Stimulated activated CD8-positive, alpha-beta memory T cell treated with anti-CD3 and anti-CD28 coated beads, Interleukin-15, amount 100 ng/mL, for 1 hour (primary cell): ENCODE results near the gene DMBT1.
"Not testable (repeated sequence)": the region's sequence is repeated elsewhere in the genome, so short reads cannot be mapped to it uniquely, and the experiment has no call there.

Experiments
- DNase-seq: peaks from one replicate; pipeline ENCODE4 v3.0.0-alpha.2; 2020; ENCODE audit warnings: low read depth

Gene DMBT1

DNA sequence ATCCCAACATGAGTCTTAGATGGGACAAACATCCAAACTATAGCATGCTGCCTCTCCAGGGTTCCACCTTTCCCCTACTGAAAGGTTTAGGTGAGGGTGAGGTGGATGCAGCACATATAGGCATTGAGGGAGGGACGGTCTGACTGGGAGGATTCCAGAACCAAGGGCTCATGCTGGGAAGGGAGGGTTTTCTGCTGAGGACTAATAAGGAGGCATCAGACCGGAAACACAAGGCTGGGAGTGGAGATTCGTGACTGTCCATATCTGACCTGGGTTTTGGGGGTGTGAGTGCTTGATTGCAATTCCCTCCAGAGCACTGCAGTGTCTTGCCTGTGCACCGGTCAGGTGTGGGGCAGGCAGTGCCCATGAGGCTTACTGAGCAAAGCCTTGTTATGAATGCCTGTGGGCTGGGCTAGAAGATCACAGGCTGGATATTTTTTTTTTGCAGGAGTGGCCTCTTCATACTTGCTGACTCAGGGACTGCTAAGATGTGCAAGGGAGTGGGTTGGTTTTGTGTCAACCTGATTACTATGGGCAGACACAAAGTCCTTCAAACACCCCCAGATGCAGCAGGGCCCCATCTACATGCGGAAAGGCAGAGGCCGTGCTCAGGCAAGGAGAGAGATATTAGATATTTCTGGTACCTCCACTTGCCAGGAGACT is 26.7 kb downstream of the DMBT1 start:
- DNase-seq = no peak

DNA sequence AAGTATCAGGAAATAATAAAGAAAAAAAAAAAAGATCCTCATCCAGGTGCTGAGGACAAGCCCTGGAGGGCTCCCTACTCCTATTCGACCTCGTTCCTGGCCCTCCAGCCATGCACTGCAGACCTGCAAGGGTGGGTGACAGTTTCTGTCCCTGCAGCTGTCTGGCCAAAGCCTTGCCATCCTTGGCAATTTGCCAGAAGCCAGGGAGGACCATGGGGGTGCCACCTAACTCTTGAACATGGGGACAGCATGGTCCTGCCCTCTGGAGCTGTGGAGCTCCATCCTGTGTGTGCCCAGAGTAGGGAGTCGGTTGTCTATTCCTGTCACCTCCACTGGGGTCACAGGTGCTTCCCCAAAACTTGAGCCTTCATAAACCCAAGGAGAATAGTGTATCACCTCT is 27.8 kb downstream of the DMBT1 start:
- DNase-seq = no peak

- no peak for DNase-seq
These were observed 29.6 kb downstream of the DMBT1 start for GRCh38 chr10:122590153-122590552.

- no peak for DNase-seq
These were observed 31.2 kb downstream of the DMBT1 start for GRCh38 chr10:122591736-122592135.

DNA sequence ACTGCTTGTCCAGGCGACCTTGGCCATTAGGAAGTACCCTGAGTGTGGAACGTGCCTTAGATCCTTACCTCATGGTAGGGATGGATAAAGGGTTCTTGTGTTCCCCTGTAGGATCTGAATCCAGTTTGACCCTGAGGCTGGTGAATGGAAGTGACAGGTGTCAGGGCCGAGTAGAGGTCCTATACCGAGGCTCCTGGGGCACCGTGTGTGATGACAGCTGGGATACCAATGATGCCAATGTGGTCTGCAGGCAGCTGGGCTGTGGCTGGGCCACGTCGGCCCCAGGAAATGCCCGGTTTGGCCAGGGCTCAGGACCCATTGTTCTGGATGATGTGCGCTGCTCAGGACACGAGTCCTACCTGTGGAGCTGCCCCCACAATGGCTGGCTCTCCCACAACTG is 31.6 kb downstream of the DMBT1 start:
- no peak for DNase-seq

- DNase-seq = no peak
These were observed 57.1 kb downstream of the DMBT1 start for GRCh38 chr10:122617476-122618270.

GRCh38 chr10:122618461-122619165 is 58.1 kb downstream of the DMBT1 start:
- DNase-seq = no peak

GRCh38 chr10:122620961-122621360 is 60.4 kb downstream of the DMBT1 start:
- not testable (repeated sequence) for DNase-seq

DNA sequence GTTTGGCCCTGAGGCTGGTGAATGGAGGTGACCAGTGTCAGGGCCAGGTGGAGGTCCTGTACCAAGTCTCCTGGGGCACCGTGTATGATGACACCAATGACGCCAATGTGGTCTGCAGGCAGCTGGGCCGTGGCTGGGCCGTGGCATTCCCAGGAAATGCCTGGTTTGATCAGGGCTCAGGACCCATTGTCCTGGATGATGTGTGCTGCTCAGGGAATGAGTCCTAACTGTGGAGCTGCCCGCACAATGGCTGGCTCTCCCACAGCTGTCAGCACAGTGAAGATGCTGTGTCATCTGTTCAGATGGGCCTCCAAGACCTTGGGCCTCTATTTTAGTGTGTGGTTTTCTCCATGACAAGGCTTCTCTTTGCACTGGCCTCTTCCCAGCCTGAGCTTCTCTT is 64.0 kb downstream of the DMBT1 start:
- DNase-seq = no peak

- no peak for DNase-seq
These were observed 70.0 kb downstream of the DMBT1 start for GRCh38 chr10:122630526-122630925.

- DNase-seq = no peak
These were observed 71.5 kb downstream of the DMBT1 start for GRCh38 chr10:122632031-122632430.

GRCh38 chr10:122632576-122632975 is 72.0 kb downstream of the DMBT1 start:
- no peak for DNase-seq

DNA sequence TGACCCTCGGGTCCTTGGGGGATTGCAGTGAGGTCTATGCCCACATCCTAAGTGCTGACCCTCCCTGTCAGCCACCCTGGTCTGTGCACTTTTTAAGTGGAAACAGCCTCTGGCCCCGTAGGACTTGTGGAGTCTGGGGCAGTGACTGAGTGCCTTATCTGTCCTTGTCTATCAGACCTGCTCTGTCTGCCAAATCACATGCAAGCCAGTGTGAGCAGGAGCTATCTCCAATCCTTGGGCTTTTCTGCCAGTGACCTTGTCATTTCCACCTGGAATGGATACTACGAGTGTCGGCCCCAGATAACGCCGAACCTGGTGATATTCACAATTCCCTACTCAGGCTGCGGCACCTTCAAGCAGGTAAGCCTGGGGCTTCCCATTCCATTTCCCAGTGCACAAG is 76.4 kb downstream of the DMBT1 start:
- DNase-seq = no peak

DNA sequence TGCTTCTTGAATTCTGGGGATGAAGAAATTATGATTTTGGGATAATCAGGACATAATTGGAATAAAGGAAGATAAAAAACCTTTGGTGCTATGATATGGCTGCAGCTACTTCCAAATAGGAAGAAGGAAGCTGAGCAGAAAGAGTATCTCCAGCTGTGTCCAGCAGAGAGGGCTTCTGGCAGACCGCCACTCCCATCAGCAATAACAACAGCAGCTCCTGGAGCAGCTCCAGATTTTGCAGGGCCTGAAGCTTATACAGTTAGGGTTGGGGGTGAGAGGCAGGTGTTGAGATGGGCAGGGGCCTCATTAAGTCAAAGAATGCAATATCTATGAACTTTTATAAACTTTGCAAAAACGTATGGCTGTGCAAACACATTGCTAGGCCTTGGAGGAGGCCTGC is 76.8 kb downstream of the DMBT1 start:
- DNase-seq = no peak

- no peak for DNase-seq
These were observed 77.6 kb downstream of the DMBT1 start for GRCh38 chr10:122638106-122638505.

DNA sequence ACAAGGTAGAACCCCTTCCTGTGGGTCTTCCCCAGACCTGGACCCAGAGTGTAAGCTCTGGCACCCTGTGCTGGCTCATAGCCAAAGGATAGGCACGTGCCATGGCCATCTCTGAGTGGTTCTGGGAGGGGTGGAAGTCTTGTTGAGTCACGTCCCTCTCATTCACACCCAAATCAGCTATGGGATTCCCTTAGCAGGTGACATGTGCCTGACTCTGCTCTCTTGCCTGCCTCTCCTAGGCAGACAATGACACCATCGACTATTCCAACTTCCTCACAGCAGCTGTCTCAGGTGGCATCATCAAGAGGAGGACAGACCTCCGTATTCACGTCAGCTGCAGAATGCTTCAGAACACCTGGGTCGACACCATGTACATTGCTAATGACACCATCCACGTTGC is 79.2 kb downstream of the DMBT1 start:
- DNase-seq = no peak

- no peak for DNase-seq
These were observed 80.4 kb downstream of the DMBT1 start for GRCh38 chr10:122640921-122641320.

GRCh38 chr10:122642726-122643605 is 82.4 kb downstream of the DMBT1 start:
- DNase-seq = no peak

DNA sequence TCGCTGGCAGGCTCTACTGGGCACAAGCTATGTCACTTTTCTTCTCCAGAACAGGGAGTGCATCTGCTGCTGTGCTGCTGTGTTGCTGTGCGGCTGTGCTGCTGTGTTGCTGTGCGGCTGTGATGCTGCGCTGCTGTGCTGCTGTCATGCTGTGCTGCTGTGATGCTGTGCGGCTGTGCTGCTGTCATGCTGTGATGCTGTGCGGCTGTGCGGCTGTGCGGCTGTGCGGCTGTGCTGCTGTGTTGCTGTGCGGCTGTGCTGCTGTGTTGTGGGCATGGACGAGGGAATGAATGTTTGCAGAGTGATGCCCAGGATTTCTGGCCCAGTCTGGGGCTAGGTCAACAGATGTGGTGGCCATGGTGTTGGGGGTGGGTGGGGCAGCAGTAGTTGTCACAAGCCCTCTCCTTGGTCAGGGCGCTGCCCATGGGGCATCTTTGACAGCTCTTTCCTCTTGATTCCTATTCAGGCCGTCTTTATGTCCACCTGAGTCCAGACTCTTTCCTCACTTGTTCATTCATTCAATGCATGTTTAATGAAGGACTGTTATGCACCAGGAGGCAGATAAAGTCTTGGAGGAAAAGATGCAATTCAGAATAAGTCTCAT is 83.5 kb downstream of the DMBT1 start:
- no peak for DNase-seq

DNA sequence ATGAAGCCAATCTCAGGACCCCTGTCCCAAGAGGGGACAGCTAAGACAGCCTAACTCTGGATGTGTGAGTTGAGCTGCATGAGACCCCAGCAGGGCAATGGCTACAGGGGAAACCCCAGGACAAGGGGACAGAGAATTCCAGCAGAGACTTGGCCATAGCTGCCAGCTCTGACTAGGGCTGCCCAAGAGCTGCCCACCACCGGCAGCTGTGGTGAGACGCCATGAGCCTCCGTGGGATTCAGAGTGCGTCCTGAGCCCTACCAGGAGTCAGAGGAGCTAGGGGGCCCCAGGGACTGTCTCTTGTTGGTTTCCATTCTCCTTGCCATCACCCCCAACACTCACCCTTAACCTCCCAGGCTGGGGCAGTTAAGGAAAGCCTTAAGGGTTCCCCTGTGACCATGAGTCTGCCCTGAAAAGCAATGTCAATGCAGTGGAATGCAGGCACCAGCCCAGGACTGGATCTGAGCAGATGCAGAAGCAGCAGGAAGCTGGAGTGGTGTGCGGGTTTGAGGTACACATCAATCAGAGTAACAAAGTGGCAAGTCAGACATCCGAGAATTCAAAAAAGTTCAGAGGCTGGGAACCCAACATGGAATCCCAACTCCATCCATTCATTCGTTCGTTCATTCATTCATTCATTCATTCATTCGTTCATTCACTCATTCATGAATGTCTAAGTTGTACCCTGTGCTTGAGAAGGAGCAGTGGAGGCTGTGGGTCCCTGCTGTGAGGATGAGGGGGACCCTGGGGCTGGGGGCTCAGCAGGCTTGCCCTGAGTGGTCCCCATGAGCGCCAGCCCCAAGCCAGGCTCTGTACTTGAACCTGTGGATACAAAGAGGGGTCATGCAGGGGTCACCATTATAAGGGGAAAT is 86.2 kb downstream of the DMBT1 start:
- no peak for DNase-seq
